DMS114 treated with DMSO at 0.1 percent for 48 hours (cell line): ENCODE data around the gene SNX18.

Experiments
- DNase-seq: peaks from one replicate; lab custom pipeline; 2025; ENCODE audit not compliant: unreplicated experiment; lab: John Stamatoyannopoulos, UW

The SNX18 gene

DNA sequence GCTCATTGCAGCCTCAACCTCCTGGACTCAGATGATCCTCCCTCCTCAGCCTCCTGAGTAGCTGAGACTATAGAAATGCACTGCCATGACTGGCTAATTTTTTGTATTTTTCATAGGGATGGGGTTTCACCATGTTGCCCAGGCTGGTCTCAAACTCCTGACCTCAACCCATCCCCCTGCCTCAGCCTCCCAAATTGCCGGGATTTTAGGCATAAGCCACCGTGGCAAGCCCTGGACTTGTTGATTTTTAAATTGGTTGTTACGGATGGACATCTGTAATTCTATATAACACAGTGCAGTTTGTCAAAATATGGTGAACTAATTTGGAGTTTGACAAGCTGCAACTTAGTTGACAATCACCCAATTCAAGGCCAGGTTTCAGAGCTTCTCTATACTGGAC, 22.7 kb downstream of the SNX18 start:
- no peak for DNase-seq

DNA sequence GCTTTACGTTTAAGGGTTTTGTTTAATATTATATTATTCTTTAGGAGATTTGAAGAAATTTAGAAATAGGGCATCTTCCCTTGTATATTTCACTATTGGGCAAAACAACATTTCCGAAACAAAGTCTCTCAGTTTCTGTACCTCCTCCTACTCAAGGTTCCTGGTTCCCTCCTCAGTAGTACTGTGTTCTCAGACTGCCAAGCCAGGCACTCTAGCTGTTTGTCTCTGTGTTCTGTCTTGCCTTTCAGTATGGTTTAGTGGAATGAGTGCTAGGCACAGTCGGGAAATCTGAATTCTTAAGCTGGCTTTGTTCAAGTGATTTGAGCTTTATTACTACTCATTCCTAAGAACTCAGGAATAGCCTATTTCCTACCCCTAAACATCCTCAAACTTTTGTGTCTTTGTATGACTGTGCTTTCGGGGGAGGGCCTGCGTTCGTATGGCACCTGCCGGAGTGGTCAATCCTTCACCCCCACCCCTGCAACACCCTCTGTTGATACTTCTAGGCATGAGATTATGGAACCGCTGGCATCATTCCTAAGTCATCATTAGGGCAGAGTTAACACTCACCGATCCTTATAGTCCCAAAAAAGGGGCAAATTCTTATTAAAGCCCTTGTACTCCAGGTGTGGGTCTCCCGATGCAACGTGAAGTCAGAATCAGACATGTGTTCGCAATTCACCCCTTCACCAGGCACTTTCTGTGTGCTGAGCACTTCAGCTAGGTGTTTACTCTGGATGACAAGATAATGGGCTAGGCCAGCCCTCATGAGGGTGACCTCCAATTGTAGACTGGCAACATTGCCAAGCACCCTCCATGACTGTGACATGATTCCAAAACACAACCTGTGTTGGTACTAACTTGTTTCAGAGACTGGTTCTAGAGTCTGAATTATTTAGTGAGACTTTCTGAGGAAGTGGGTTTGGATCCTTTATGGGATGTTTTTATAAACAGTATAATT, 24.5 kb downstream of the SNX18 start:
- no peak for DNase-seq

DNA sequence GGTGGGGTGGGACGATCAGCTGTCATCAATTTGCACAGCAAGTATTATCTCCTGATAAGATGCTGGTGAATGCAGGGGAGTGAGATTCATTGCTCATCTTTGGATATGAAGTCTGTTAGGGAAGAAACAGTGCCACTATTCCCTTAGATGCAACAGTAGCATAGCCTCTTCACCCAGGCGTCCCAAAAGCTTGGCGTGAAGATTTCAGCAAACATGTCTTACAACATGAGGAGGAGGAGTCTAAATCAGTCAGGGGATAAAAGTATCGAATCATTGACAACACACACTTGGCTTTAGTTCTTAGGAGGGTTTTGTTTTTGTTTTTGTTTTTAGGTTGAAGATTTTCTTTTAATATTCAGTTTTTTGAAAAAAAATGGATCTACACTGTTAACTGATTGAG, 26.5 kb downstream of the SNX18 start:
- no peak for DNase-seq

DNA sequence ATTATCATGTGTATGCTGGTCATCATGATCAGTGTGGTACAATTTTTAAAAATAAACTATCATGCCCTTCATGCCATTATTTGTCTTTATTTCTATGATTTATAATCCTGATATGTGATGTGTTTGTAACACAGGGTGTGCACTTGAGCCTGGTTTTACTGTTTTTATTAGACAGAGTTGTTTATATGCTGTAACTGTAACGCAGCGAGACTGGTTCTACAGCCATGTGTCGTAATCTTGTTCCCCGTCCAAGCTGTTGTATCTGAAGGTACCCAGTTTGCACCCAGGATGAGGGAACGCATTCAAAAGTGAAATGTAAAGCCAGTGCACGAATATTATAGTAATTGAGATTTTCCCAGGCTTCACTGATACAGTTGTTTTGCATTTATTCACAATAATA, 28.2 kb downstream of the SNX18 start:
- DNase-seq = no peak

DNA sequence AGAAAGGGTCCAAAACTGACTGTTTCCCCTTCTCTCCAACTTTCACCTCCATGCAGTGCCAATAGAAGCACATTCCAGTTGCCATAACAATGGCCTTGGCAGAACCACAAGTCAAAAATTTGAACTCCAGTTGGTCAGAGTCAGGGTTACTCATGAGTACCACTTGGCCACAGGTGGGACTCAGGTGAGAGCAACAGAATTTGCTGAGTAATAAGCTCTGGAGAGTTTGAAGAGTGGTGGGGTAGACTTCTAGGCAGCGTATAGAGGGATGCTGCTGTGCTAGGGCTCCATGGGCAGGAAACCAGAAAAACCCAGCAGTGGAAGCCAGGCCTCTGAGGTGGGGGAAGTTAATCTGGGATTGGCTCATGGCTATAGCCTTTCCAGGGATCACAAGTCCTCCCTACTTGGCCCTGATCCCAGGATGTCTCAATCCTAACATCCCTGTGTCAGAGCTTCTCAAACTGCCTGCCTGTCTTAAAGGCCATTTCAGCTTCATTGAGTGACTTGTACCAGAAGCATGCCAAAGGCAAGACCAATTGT, 30.2 kb downstream of the SNX18 start:
- no peak for DNase-seq

DNA sequence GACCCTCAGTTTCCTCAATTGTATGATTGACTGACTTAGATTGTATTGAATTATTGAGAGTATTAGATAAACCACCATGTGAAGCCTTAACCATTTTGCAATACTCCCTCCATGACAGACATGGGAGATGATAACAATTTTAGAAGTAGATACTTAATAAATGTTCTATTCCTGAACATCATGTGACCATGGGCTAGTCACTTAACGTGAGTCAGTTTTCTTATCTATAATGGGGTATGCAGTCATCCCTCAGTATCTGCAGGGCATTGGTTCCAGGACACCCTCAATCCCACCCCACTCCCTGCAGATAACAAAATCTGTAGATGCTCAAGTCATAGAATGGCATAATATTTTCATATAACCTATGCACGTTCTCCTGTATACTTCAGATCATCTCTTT, 31.0 kb downstream of the SNX18 start:
- DNase-seq = no peak

DNA sequence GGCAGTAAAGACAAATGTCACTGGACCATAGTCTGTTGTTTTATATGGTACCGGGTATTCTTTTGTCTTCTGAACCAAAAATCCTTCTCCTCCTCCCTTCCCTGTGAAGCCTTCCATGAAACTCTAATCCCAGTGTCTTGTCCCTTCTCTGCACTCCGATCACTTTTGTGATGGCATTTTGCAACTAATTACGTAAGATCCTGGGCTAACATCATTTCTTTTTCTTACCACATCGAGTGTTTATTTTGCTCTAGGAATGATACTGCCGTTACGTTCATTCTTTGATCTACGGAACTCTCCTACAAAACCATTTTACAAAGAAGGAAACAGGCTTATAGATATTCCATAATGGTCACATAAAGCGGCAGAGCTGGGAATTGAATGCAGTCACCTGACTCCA, 33.7 kb downstream of the SNX18 start:
- DNase-seq = no peak

DNA sequence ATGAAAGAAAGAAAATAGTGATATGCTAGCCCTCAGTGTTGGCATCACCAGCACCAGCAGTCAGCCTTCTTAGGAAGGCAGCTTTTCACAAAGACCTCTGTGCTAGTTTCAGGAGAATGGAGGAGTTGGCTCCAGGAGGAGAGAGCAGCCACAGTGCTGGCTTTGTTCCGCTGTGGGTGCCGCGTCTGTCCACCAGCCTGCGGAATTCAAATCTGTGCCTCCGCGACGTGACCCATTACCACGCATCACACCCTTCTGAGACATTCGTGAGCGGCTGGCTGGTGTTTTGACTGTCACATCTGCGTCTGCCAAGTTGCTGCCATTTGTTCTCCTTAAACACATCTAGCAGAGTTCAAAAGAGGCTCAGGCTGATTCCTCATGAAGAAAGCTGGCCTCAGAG, 34.4 kb downstream of the SNX18 start:
- no peak for DNase-seq

DNA sequence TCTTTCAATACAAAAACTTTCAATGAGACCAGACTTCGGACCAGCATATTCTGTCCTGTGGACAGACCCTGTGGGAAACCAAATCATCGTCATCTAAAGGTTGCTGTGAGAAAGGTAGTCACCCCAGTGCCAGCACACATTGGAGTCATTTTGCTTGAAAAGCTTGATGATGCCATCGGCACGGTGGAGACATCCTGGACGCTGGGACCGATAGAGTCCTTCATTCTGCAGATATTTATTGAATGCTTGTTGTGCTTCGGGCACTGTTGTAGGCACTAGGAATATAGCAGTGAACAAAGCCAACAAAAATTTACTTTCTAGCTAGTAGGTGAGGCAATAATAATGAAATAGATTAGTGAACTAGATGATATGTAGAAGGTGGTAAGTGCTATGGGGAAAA, 34.9 kb downstream of the SNX18 start:
- no peak for DNase-seq

DNA sequence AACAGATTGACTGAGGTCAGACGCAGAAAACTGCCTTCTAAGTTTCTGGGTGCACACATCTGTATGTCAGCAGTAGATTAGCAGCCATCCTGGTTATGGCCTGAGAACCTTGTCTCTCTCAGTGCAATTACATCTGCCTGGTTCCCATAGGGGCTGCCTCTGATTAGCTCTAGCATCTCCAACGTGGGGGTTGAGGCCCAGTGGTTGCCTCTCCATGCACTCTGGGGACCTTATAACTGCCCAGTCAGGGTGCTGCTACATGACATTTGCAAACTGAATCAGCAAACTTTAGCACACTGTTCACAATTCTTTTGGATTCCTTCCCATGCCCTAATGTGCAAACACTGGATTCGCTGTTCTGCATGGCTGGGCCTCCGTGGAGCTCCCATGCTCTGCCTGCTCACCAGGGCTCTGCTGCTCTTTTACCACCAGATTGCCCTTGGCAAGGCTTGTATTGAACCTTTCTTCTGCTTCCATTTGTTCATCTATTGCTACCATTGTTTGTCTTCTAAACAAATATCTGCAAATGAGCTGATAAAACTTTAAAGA, 36.2 kb downstream of the SNX18 start:
- DNase-seq = no peak

DNA sequence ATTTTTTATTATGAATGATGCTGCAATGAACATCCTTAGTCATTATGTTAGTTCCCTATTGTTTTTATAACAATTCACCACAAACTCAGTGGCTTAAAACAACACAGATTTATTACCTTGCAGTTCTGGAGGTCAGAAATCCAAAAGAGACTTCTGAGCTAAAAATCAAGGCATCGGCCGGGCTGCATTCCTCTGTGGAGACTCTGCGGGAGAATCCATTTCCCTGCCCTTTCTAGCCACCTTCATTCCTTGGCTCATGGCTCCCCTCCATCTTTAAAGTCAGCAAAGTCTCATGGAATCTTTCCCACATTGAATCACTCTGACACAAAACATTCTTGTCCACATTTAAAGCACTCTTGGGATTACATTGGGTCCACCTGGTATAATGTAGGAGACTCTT, 38.6 kb downstream of the SNX18 start:
- DNase-seq = no peak

DNA sequence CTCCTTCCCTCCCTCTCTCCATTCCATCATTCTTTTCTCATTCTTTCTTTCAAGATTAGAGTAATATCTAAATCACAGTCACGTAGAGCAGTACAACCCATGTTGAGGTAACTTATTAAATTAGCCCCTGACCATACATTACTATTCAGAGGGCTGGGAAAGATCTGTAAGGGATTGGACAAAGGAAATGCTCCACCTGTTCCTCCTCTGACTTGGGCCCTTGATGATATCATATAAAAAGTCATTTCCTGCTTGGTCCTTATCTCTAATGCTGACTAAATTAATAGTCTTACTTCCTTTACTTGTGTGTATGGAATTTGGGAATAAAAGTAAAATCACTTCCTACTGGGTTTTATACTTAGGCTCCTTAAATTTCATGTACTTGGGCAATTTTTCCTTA, 40.8 kb downstream of the SNX18 start:
- no peak for DNase-seq

DNA sequence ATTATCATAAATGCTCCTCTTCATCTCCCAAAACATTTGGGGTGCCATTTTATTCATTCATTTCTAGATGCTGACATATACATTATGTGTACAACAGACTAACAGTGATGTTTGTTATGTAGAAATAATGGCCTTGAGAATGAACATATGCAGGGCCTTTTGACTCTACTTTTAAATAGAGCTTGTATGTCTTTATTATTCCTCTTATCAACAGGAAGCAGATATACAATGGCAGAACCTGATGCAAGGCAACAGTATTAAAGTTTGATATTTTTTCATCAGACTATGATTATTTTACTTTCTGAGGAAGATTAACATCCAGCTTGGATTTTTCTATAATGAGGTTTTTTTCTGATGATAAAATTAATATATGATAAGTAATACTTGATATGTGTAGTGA, 44.1 kb downstream of the SNX18 start:
- DNase-seq = no peak

DNA sequence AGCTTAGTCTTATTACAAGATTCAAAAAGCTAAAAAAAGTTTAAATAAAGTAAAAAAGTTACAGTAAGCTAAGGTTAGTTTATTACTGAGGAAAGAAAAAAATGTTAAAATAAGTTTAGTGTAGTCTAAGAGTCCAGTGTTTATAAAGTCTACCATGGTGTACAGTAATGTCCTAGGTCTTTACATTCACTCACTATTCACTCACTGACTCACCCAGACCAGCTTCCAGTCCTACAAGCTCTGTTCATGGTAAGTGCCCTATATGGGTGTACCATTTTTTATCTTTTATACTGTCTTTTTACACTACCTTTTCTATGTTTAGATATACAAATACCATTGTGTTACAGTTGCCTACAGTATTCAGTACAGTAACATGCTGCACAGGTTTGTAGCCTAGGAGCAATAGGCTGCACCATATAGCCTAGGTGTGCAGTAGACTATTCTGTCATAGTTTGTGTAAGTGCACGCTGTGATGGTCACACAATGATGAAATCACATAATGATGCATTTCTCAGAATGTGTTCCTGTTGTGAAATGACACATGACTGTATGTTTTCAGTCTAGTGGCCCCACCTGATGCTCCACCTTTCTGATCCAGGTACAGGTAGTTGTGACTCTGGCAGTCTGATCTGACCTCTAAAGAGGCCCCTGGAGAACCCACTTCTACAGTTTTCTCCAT, 45.7 kb downstream of the SNX18 start:
- DNase-seq = no peak

DNA sequence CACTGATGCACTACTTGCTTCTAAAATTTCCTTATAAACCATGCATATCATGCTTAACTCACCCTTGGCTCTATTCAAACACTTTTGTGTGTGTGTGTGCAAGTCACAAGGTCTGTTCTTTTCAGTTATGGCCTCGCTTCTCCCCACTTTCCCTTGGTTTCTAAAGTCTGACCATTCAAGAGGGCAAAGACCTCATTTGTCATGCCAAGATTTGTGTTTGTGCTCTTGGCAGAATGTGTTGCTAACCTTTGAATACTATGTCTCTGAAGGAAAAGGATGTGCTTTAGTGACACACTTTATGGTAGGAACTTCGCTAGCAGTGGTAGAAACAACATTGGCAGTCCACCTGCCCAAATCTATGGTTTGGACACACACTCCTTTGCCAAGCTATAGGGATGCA, 50.4 kb downstream of the SNX18 start:
- no peak for DNase-seq

DNA sequence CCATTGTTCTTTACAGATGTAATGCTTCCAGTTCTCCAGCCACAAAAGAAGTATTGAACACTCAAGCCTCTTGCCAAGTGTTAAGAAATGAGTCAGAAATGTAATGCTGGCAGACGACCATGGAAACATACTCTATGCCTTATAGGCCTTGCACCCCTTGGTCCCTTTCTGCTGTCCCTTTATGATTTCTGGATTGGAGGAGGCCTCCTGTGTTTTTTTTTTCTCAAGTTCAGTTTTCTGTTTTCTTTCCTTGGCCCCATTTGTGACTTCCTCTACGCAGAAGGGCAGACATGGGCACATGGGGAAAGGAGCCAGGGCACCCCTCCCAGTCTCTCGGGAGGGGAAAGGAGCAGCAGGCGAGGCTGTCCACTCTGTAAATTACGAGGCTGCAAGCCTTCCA, 53.4 kb downstream of the SNX18 start:
- no peak for DNase-seq

DNA sequence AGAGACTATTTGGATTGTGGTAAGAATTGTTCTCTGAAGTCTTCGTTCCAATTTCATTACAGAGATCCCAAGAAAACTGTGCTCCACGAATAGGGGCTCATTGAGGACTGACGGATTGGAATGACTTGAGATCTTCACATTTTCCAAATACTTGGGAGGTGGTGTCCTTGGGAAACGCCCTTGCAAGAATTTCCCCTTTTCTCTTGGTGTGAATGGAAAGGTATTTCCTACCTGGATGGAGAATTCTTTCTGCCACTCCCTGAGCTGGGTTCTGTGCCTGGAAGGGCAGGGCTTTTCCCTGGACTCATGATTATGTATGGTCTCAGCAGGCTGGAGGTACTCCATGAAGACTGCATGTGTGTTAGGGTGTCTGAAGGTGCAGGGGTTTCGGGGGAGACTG, 53.9 kb downstream of the SNX18 start:
- DNase-seq = no peak

DNA sequence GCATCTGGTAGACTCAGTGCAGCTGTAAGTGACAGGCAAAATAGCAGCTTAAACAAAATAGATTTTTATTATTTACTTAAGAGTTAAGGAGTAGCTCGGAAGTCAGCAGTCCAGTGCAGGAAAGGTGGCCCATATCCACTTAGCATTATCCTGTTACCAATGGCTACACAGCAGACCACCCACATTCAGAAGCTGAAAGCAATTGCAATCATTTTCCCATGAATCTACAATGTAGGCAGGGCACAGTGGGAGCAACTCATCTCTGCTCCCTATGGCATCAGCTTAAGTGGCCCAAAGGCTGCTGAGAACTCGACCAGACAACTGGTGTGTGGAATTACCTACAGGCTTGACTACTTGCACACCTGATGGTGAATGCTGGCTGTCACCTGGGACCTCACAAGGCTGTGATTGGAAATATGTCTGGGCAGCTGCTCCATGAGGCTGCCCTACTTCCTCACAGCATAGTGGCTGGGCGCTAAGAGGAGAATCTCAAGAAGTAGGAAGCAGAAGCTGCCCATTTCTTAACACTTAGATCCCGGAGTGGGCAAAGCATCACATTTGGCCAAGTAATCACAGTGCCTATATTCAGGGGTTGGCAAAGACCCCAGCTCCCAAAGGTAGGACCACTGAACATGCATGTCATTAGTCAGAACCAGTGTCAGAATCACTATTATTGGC, 56.4 kb downstream of the SNX18 start:
- DNase-seq = no peak

DNA sequence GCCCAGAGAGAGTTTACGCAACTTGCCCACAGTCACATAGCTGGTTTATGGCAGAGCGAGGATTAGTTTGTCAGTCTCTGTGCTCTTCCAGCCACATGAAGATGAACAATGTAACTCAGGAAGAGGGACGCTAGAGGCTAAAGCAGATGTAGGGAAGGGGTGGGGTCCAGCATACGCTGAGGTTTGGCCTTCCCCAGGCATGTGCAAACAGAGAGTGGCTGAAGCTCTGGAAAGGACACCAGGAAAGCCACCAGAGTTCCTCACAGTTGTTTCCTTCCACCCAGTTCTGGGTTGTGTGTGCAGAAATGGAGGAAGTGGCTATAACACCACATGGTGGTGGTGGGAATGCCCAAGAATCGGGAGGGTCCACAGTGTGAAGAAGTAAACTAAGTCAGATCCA, 60.0 kb downstream of the SNX18 start:
- DNase-seq = no peak

DNA sequence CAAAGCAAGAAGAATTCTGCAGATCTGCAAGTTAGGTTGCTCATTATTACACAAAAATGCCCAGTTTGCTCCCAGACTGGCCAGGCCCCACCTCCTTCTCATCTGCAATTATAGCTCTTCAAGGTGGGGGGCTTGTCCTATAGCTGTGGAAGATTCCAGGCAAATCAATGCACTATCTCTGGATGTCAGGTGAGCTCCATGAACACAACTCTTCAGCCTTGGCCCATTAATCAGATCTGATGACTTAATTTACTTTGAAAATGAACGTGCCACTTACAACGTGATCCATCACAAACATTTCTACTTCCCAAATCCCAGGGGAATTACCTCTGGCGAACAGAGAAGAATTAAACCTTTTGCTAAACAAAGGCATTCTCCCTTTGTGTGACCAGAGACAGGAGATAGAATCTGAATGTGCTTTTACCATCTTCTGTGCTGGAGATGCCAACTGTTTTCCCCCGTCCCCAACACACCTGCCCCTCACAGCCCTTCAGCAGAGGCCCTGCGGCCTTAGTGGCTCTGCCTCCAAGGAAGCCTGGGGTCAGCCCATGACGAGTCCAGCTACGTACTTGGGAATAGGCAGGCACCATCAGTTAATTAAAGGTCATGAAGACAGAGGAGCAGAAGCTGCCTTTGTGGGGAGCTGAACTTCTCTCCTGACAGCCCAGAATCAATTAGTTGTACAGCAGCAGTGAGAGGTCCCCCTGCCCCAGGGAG, 60.5 kb downstream of the SNX18 start:
- no peak for DNase-seq
